Activated effector memory CD4-positive, alpha-beta T cell treated with anti-CD3 and anti-CD28 coated beads, Interleukin-2, amount 50 U/mL, for 16 hours (primary cell): Measurements from ENCODE around the gene PCNX3.
"Not testable (repeated sequence)": the region's sequence is repeated elsewhere in the genome, so short reads cannot be mapped to it uniquely, and the experiment has no call there.

Experiments used
- DNase-seq: peaks from one replicate; pipeline ENCODE4 v3.0.0-alpha.2; 2020

Gene PCNX3

DNA sequence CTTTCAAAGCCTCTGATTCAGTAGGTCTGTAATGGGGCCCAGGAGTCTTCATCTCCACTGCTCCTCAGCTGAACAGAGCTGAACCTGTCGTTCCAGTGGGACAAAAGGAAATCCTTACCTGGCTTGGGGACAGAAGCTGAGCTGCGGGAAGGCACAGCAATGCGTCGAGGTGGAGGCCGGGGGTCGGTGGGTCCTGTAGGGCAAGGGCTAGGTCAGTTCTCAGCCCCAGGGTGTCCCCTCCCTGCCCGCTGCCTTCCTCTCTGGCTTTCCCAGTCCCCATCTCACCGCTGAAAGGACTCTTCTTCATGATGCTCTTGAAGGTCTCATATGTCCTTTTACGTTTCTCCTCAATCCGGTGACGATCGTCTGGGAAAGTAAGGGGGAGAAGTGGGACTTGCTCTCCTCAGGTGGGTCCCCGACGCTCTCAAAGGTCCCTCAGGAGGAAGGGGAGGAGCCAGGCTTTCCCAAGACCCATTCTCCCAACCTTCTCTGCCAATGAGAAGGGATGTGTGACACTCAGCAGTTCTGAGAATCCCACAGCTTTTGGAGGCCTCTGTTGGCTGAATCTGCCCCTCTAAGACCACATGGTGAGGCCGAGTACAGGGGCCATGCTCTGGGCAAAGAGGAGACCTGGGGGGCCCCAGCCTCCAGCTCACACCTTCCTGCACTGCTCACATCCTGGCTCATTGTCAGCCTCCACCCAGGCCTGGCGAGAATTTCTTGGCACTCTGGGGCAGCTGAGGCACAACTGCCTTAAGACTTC, 40.2 kb downstream of the PCNX3 start:
- DNase-seq = no peak

- DNase-seq = no peak
Observed at GRCh38 chr11:65657426-65657825, 41.9 kb downstream of the PCNX3 start.

DNA sequence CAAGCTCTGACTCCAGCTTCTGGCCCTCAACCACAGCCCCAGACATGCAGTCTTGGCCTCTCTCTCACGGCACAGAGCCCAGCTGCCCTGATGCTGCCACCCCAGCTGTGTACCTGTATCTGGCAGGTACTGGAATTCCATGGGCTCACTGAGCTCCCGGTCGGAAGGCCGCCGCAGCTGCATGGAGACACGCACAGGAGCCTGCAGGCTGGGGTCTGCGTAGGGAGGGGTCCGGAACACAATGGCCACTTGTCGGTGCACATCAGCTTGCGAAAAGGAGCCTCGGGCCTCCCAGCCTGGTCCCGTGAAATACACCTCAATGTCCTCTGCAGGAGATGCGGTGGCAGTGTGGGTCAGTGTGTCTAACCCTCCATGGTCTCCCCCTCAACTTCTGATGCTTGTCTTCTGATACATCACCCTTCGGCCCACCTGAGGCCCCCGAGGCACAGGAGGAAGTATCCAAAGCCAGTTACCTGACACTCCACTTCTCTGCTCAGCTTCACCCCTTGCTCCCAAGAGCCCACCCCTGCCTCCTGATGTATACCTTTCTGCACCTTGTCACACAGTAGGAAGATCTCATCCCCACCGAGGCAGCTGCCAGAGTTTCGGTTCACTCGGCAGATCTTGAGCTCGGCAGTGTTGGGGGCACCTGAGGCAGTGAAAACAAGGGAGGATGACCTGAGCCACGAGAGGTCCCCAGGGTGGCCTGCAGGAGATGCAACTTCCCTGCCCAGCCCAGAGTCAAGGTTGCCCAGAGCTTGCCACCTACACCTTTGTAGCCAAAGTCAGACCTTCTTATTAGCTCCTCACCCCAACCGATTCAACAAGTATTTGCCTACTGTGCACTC, 42.8 kb downstream of the PCNX3 start:
- DNase-seq = no peak

- DNase-seq = no peak
Observed at GRCh38 chr11:65660038-65660437, 44.5 kb downstream of the PCNX3 start.

DNA sequence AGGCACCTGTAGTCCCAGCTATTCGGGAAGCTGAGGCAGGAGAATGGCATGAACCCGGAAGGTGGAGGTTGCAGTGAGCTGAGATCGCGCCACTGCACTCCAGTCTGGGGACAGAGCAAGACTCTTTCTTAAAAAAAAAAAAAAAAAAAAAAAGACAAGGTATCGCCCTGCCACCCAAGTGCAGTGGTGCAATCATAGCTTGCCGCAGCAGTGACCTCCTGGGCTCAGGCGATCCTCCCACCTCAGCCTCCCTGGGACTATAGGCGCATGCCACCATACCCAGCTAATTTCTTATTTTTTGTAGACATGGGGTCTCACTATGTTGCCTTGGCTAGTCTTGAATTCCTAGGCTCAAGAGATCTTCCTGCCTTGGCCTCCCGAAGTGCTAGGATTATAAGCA, 45.3 kb downstream of the PCNX3 start:
- not testable (repeated sequence) for DNase-seq

DNA sequence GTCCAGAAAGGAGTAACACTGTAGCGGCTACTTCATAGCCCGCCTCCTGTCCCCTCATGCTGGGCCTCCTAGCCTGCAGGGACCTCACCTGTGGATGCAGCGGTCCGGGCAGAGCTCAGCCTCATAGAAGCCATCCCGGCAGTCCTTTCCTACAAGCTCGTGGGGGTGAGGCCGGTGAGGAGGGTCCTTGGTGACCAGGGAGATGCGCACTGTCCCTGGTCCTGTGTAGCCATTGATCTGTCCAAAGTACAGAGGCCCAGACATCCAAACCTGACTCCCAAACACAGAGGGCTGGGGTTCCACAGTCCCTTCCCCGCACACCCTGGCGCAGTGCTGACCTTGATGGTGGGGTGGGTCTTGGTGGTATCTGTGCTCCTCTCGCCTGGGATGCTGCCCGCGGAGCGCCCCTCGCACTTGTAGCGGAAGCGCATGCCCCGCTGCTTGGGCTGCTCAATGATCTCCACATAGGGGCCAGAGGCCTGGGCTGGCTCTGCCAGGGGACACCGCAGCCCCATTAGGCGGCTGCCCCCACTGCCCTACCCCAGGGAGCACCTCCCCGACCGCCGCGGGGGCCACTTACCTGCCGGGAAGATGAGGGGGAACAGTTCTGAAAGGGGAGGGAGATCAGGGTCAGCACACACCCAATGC, 46.1 kb downstream of the PCNX3 start:
- DNase-seq = peak; percentile 62

GRCh38 chr11:65662247-65662798, 46.7 kb downstream of the PCNX3 start:
- DNase-seq = no peak

DNA sequence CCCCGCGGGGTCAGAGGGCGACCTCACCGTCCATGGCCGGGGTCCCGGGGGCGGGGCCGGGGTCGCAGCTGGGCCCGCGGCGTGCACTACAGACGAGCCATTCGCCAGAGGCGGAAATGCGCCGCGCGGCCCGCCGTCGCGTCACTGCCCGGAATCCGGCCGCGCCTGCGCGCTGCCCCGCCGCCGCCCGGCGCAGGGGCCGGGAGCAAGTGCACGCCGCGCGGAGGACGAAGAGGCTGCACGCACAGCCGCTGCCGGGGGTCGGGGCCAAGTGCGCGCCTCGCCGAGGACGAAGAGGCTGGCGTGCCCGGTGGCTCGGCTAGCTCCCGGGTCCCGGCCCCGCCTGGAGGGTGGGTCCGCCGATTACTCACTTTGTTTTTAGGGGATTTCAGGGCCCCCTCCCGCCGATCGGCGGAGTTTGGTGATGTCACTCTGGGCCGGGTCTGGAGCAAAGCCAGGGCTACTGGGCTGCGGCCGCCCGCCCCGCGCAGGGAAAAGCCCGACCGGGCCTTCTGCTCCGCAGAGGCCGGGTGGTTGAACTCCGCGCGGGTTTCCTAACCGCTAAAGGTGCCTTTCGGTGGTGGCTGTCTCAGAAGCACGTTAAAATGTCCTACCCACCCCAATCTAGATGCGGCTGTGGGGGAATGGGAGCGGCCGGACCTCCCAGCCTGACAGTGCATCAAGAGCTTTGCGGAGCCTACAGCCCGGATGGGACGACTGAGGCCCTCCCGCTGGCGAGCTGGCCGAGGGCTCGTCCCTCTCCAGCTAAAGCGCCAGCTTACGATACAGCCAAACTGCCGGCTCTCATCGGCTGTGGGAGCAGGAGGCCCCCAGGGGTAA, 47.4 kb downstream of the PCNX3 start, which contains the start of gene RELA:
Gene RELA, minus strand, starts transcription at position 118 of the 840 bp plus-strand sequence. Its CDS starts 84 bp downstream, at position 34.
- DNase-seq = peak; percentile 96

DNA sequence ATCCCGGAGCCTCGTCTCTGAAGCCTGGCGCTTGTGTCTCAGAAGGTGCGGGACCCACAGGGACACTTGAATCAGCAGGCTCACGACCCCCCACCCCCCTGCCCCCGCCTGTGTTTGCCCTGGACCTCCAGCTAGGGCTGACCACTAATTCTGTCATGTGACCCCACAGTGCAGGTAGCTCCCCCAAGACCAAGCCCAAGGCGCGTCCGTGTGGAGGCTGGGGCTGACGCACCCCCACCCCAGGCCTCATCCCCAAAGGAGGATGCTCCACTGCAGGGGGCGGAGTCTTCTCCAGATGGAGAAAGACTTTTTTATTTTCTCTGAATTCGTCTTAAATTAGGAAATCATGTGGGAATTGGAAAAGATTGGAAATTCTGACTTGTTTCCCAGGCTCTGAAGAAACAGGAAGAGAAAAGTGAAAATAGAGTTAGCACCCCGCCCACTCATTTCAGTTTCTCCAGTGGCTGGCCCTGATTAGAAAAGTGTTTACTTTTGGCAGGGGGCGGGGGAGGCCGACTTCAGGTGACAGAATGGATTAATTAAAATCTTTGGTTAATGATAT, 48.1 kb downstream of the PCNX3 start:
- peak; percentile 83 for DNase-seq

DNA sequence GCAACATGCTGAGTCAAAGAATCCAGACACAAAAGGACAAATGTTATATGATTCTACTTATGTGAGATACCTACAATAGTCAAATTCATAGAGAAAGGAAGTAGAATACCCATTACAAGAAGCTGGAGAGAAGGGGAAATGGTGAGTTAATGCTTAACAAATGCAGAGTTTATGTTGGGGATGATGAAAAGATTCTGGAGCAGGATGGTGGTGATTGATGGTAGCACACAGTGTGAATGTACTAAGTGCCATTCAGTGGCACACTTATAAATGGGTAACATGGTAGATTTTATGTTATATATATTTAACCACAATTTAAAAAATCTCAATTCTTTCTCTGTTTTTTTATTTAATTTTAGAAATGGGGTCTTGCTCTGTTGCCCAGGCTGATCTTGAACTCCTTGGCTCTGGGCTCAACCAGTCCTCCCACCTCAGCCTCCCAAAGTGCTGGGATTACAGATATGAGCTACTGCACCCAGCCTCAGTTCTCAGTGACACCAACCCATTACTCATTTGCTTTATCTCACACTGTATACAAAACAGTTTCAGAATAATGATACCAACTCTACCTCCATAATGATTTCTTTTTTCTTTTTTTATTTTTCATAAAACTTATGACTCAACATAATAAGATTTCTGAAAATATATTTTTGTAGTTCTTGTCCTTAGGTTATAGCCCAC, 56.7 kb downstream of the PCNX3 start:
- no peak for DNase-seq

DNA sequence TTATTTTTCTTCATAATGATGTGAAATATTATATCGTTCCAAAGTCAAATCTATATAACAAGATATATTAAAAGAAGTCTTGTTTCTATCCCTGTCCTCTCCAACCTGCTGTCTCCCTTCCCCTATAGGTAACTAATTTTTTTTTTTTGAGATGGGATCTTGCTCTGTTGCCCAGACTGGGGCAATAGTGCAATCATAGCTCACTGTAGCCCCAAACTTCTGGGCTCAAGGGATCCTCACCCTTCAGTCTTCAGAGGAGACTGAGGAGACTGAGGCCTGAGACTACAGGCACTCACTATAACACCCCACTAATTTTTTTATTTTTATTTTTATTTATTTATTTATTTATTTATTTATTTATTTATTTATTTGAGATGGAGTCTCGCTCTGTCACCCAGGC, 57.4 kb downstream of the PCNX3 start:
- no peak for DNase-seq

DNA sequence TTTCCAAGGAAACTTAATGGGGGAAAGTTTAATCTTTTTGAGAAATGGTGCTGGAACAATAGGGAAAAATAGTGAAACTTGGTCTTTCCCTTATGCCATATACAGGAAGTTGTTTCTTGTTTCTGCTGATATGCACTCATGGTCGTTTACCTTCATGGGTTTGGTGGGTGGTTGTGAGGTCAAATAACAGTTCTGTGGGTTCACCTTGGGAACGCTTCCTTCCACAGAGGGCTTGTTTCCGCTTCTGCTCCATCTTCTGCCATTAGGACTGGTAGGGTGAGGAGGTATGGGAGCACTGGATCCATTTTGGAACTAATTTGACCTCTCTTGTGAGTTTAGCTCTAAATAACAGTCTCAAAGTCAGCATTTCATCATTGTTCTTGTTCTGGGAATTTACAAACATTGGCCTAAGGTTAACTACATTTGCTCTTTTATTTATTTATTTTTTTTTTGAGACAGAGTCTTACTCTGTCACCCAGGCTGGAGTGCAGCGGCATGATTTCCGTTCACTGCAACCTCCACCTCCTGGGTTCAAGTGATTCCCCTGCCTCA, 64.7 kb downstream of the PCNX3 start:
- no peak for DNase-seq

- DNase-seq = not testable (repeated sequence)
Observed at GRCh38 chr11:65683480-65683879, 67.9 kb downstream of the PCNX3 start.

DNA sequence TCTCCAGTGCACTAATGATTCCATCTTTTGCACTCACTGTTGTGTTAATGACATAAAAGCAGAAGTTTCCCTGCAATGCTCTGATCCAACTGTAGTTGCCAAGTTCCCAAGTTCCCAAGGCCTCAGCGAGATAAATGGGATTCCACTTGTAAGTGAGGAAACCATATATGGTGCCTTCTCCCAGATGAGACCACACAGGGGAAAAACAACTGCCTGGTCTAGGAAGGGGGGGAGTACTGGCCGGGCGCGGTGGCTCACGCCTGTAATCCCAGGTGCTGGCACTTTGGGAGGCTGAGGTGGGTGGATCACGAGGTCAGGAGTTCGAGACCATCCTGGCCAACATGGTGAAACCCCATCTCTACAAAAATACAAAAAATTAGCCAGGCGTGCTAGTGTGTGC, 70.4 kb downstream of the PCNX3 start:
- no peak for DNase-seq
